GM21367 (cell line): ENCODE results near the gene NKTR.

Source experiments
- ATAC-seq: cut with Tn5 transposase; IDR thresholded peaks from one replicate; pipeline ENCODE4 v1.9.1; 2021; ENCODE audit not compliant: unreplicated experiment

The NKTR gene

DNA sequence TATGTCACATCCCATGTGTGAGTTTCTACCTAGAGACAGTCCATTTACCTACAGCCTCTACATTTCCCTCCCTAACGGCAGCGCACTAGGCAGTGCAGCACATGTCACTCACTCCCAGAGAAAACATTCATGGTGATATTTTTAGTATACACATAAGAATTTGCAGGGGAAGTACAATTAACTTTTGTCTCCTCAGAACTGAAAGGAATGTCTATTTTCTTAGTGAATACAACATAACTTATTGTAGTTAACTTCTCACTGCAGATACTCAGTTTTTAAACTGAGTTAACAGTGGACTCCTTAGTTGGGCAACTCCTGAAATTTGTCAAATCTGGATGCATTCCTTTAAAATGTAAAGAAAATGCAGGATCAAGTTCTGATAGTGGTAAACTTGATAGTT is 48.5 kb downstream of the NKTR start:
- no peak for ATAC-seq

DNA sequence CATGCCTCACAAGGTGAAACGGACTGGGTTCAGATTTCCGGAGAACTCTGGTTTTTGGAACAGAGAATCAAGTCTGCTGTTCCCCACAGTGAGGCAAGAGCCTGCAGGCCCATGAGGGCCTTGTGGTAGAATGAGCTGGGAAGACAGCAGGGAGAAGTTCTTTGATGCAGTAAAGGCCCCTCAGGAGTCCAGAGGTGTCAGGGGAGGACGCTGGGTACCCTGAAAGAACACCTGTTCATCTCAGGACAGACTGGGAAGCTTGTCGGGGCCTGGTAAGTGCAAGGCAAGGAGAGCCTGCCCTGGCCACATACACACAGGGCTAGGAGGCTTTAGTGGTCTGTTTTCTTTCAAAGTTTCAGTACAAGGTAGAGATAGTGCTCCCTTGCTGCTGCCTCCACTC is 49.3 kb downstream of the NKTR start:
- no peak for ATAC-seq

DNA sequence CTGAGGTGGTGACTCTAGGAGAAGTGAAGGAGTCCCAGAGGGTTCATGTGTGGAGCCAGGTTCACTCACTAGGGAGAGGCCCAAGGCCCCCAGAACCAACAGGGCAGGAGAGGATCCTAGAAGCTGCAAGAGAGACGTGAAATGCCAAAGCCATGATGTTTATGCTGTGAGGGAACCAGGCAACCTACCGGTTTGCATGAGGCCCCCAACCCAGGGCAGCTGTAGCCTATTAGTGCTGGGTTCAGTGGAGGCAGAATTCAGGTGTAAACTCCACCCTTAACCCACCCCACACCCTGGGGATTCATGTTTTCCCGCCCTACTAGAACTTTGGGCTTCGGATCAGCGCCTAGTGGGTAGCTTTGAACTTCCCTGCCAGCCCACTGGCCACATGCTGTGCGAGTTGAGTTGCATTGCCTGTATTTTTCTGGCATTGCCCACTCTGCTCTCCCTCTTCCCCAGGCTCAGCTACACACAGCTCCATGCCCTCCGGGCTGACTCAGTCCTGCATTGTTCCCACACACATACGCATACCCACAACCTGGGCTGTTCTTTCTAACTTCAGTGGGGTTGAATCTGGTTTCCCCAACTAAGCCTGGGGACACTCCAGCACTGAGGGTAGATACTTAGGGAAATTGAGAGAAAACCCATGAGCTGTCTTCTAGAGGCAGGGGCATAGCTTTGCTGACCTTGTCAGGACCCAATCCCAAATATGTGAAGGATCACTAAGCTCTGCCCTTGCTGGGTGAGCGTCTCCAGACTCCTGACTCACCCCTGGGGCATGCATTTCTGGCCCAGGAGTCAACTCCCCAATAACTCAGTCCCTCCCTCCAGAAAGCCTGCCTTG is 51.0 kb downstream of the NKTR start:
- ATAC-seq = no peak

GRCh38 chr3:42652251-42652610 is 51.7 kb downstream of the NKTR start:
- peak; percentile 3 for ATAC-seq

DNA sequence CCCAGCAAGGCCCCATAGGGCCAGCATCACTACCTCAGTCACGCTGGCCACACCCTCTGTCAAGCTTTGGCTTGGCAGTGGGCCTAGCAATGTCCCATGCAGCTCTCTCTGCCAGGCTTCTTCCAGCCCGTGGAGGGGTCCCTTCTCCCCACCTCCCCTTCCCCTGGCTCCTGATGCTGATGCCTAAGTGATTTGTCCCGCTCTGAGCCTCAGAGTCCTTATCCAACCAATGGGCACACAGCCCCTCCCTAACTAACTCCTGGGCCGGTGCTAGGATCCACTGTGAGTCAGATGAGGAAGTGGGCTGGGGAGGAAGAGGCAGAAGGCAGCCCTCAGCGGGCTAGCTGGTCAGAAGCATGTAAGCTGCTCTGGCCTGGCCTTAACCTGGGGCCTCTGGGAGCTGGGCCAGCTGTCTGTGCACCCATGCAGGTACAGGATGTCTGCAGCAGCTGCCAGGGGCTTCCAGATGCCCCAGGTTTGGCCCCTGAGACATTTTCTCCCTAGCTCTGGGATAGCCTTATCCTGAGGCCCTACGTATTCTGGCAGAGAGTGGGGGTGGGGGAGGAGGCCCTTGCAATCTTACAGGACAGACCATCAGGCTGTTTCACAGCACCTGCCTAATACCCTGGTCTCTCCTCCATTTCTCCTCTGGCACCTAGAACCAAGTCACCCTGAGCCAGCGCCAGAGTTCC is 52.3 kb downstream of the NKTR start:
- peak; percentile 56 for ATAC-seq

GRCh38 chr3:42653303-42653559 is 52.7 kb downstream of the NKTR start:
- ATAC-seq = no peak

DNA sequence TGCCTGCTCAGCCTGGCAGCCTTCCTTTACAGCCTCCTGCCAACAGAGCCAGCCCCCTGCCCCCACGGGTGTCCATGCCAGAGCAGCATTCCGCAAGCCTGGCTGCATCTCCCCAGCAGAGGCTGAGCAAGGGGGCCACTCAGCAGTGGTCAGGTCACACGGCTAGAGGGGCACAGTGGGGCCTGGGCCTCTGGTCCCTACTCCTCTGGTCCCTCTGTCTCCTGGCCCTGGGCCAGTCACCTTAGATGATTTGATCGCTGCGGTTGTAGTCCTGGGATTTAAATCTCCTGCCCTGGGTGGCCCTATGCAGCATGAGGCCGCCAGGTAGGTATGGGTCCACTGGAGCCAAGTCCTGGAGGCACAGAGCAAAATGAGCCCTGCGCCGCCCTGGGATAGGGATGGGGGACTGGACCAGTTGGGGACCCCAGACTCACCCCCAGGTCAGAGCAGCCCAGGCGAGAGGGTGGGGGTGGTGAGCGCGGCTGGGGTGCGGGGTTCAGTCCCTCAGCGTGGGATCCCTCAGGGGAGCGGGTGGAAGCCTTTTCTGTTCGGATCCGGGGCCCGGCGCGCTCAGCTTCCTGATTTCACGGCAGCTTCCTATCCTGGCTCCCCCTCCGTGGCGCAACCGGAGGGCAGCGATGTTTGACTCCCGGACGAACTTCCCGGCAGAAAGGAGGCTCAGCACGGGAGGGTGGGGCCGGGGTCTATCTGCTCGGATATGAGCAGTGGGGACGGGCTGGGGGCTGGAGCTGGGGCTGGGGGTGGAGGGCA is 53.3 kb downstream of the NKTR start, which contains the start of gene ZBTB47:
ZBTB47 (plus strand) TSS at position 138 of the 771 bp plus-strand sequence. CDS start 4,659 bp downstream, outside the sequence.
- ATAC-seq = no peak

DNA sequence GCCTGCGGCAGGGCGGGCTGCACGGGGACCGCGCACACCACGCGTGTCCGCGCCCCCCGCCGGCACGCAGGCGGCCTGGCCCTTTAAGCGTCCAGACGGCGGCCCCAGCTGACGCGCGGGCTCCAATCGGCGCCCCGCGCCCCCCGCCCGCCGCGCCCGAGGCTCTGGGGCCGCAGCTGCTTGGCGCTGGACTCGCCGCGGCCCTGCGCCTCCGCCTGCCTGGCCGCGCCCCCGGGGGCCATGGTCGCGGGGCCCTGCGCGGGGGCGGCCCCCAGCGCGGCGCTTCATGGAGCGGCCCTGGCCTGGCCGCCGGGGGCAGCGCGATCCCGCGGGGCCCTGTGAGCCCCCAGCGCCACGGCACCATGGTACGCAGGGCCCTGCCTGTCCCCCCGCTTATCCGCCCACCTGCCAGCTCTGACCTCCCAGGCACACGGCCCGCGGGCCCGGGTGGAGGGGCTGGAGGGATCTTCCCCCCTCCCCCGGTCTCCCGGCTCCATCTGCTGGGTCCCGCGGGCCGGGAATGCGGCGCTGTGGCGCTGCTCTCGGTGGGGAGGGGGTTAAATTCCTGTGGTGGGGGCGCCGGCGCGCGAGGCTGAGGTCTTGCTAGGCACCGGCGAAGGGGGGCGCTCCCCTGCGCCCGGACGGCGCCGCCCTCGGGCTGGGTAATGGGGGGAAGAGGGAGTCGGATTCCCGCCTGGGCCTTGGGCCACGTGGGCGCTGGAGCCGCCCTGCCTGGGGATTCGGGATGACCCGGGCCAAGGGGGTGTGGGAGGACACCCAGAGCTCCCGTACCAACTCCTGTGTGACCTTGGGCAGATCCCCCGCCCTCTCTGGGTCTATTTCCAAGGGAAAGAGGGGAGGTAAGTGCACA is 54.1 kb downstream of the NKTR start:
- no peak for ATAC-seq

- no peak for ATAC-seq
These were observed 54.9 kb downstream of the NKTR start for GRCh38 chr3:42655331-42655888.

DNA sequence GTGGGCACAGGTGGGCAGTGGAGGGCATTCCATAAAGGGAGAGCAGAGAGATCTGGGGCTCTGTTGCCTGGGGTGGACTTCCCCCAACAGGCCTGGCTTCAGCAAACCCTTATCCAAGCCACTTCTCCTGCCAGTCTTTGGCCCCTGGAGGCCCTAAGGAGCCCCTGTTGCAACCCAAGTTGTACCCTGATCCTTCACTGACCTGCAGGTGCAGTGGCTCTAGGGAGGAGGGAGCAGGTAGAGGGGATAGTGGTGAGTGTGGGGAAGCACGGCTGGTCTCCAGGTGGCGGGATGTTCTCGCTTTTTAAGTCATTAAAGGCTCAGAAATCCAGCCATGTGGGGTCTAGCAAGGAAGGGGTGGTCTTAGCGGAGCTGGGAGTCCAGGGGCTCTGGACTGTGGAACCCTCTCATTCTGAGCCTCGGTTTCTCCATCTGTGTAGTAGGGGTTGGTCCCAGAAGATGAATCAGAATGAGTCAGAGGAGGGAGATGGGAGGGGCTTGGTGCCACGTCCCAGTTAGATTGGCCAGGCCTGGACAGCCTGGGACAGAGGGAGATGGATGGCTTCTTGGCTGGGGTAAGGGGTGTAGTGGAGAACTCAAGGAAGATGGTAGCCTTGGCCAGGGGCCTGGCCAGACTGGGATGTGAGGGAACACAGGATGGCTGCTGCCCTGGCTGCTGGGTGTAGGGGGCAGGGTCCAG is 55.6 kb downstream of the NKTR start:
- no peak for ATAC-seq

DNA sequence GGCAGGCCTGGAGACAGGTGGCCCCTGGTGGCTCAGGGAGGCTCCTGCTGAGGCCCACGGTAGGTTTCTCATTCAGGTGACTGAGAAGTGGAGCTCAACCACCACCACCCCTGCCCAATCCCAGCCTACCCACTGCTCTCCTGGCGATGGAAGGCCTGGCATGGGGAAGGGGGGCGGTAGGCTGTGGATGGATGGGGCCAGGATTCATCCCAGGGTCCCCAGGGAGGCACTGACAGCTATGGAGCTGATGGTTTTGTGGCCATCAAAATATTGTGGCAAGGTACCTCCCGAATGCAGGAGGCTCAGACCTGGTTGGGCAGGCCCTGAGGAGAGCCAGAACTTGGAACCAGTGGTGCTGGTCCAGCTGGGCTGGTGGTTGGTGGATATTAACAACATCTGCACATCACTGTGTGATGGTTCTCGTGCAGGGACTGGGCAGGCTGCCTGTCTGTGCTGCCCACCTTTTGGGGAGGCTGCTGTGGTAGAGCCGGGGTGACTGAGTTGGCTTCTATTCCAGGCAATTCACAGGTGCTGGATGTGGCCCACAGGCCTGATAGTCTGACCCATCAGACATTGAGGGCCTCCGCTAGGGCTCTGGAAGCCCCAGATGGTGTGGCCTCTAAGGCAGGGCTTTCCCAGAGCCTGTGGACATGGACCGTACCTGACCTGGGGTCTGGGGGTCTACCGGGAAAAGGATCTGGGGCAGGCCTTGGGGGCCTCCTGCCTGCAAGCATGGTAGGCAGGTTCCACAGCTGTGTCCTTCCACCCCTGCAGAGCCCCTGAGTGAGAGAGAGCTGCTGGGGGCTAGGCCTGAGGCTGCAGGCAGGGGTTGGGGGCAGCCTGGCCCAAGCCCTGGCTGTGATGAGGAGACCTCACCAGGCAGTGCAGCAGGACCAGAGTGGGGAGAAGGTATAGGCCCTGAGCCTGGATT is 56.5 kb downstream of the NKTR start:
- ATAC-seq = no peak

GRCh38 chr3:42657675-42658074 is 57.2 kb downstream of the NKTR start:
- ATAC-seq = no peak

DNA sequence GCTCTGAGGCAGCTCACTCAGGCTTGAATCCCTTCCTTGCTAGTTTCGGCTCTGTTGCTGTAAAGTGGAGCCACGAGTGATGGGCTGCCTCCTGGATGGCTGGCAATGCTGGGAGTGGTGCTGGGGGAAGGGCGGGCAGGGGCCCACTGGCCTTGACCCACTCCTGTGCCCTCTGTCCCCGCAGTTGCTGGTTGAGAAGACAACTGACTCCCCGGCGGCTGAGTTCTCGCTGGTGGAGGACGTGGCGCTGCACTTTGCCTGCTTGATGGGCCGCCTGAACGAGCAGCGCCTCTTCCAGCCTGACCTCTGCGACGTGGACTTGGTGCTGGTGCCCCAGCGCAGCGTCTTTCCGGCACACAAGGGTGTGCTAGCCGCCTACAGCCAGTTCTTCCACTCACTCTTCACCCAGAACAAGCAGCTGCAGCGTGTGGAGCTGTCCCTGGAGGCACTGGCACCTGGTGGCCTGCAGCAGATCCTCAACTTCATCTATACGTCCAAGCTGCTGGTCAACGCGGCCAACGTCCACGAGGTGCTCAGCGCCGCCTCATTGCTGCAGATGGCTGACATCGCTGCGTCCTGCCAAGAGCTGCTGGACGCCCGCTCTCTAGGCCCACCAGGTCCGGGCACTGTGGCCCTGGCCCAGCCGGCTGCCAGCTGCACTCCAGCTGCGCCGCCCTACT is 57.7 kb downstream of the NKTR start:
- ATAC-seq = no peak

DNA sequence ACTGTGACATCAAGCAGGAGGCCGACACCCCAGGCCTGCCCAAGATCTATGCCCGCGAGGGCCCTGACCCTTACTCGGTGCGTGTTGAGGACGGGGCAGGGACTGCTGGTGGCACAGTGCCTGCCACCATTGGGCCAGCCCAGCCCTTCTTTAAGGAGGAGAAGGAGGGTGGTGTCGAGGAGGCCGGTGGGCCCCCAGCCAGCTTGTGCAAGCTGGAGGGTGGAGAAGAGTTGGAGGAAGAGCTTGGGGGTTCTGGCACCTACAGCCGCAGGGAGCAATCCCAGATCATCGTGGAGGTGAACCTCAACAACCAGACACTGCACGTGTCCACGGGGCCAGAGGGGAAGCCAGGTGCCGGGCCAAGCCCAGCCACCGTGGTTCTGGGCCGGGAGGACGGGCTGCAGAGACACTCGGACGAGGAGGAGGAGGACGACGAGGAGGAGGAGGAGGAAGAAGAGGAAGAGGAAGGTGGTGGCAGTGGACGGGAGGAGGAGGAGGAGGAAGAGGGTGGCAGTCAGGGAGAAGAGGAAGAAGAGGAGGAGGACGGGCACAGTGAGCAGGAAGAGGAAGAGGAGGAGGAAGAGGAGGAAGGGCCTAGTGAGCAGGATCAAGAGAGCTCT is 58.4 kb downstream of the NKTR start:
- no peak for ATAC-seq

DNA sequence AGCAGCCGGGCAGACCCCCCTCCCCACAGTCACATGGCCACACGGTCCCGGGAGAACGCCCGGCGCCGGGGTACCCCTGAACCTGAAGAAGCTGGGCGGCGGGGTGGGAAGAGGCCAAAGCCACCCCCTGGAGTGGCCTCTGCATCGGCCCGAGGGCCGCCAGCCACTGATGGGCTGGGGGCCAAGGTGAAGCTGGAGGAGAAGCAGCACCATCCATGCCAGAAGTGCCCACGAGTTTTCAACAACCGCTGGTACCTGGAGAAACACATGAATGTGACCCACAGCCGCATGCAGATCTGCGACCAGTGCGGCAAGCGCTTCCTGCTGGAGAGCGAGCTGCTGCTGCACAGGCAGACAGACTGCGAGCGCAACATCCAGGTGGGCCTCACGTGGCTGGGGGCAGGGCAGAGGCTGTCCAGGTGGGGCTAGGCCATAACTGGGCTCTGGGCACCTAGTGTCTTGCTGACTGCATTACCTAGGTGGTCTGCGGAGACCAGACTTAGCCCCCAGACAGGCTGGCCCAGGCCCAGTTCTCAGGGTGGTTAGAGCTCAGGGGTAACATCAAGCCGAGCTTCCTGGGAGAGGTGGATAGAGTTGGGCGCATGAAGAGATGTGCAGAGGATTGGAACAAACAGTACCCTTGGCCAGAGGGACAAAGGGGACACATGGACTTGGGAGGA is 59.1 kb downstream of the NKTR start:
- no peak for ATAC-seq

- no peak for ATAC-seq
These were observed 59.7 kb downstream of the NKTR start for GRCh38 chr3:42660131-42660715.

- no peak for ATAC-seq
These were observed 60.4 kb downstream of the NKTR start for GRCh38 chr3:42660898-42661297.
